Fibroblast of skin of right biceps (primary cell): ENCODE data around the gene ATG4B.
A peak's percentile ranks its signal among the peaks of the same experiment; 100 is the strongest.

Source experiments
- DNase-seq: peaks from one replicate; pipeline ENCODE4 v3.0.0-alpha.2; 2013

ATG4B gene

GRCh38 chr2:241695651-241696050 is 58.2 kb downstream of the ATG4B start:
- peak; percentile 34 for DNase-seq

DNA sequence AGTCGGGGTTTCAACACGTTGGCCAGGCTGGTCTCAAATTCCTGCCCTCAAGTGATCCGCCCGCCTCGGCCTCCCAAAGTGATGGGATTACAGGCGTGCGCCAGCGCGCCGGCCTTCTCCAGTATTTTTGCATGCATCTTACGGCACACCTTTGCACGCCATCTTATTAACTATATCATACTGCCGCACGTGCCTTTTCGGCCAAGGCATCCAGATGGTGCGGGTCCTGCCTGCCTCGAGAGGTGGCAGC is 63.6 kb downstream of the ATG4B start:
- DNase-seq: no peak

GRCh38 chr2:241701399-241702154 is 64.1 kb downstream of the ATG4B start, which contains the start of gene ING5:
Gene ING5 (plus strand): TSS chr2:241702039. CDS start chr2:241702066, 27 bp downstream.
- peak; percentile 94 for DNase-seq

GRCh38 chr2:241702155-241703031 is 64.9 kb downstream of the ATG4B start:
- peak; percentile 80 for DNase-seq

DNA sequence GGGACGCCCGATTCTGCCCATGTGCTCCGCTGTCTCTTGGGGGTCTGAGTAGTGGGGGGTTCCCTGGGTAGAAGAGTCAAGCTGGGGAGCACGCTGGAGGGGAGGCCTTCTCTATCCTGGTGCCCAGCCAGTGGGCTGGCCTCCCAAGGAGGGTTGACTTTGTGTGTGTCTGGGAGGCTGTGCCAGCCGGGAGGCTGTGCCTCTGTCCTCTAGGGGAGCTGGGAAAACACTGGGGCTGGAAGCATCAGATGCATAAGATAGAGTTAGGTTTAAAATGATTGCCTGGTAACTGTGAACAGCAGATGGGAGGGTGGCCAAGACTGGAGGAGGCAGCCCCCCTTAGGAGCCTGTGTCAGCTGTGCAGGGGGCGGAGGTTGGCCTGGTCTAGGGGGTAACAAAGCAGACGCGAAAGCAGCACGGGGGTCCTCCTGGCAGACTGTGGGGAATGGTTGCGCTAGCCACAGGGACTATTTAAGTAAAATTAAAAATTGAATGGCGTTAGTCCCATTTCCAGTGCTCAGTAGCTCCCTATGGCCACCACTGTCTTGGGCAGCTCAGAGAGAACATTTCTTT is 65.6 kb downstream of the ATG4B start:
- peak; percentile 8 for DNase-seq

DNA sequence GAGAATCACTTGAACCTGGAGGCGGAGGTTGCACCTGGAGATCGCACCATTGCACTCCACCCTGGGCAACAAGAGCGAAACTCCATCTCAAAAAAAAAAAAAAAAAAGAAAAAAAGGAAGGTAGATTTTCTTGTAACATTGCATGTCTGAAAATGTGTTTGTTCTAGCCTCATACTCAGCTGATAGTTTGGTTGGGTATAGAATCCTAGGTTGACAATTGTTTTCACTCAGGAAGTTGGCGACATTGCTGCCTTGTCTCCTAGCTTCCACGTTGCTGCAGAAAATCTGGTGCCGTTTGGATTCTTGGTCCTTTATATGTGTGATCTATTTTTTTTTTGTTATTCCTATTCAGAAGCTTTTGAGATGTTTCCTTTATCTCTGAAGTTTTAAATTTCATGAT is 69.0 kb downstream of the ATG4B start:
- no peak for DNase-seq

- no peak for DNase-seq
These were observed 71.4 kb downstream of the ATG4B start for GRCh38 chr2:241708879-241709278.

DNA sequence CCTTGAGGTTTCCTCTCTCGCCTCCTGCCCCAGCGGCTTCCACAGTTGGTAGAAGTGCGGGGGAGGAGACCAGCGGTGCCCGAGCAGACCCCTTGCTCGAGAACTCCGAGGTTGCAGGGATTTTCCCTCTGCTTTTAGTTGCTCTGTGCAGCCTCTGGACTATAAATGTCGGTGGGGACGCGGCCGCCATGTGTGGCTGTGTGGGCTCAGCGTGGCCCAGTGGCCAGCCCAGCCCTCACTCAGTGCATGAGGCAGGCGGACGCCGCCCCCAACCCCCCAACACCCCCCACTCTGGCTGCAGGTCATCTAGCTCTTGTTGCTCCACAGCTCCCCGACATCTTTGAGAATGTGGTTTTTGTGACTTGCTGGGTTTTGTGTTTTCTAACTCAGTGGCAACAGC is 81.6 kb downstream of the ATG4B start:
- no peak for DNase-seq

DNA sequence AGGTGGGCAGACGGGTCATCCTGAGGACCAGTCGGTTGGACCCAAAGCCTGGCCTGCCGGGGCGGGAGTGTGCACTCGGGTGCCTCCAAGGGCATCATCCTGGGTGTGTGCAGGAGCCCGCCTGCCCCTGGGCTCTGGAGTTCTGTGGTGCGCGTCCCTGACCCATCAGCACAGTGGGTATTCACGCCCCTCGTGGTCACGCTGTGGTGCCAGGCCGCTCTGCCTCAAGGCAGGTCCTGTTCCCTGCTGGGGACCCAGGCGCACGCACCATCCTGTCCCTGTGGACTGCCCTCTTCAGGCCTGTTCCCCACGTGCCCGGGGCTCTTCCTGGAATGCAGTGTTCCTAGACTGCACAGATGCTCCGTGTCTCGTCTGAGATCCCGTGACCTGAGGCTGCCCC is 82.6 kb downstream of the ATG4B start:
- DNase-seq: no peak

GRCh38 chr2:241720560-241720959 is 83.1 kb downstream of the ATG4B start:
- no peak for DNase-seq

DNA sequence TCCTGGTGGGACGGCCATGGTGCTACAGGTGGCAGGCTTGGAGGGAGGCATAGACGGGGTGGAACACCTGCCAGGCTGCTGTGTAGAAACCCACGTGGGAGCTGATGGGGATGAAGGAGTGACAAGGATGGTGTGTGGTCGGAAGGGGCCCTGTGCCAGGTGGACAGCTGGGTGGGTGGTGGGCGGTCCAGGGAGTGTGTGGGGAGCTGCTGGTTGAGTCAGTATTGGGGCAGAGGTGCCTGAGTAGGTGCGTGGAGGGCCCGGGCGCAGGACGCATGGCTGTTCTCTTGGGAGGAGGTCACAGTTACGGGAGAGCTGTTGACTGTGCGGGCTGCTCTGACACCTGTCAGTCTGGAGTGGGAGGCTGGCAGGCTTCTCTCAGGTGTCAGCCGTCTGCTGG is 84.4 kb downstream of the ATG4B start:
- DNase-seq: no peak

DNA sequence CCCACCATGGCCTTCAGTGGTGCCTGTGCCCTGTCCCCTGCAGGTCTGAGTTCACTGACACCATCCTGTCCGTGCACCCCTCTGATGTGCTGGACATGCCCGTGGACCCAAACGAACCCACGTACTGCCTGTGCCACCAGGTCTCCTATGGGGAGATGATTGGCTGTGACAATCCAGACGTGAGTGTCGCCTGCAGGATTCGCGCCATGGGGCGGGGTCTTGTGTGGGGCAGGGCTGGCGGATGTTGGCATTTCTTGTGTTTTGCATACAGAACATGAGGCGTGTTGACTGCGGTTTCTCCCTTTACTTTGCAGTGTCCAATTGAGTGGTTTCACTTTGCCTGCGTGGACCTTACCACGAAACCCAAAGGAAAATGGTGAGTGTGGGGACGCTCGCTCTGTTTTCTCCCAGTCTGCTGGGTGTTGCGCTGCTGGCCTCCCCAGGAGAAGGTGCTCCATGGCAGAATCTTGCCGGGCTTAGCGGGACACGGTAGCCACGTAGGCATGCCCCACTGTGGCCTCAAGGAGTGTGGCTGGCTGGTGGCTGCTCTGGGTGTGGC is 85.5 kb downstream of the ATG4B start:
- DNase-seq: no peak
